Omental fat pad (tissue), 4 donors: ENCODE data around the gene UGT1A5. TPM values are rescaled to one million over a fixed set of nuclear protein-coding genes. Genes with fewer than 3 reads are reported as not detected.
"Not testable (repeated sequence)": the region's sequence is repeated elsewhere in the genome, so short reads cannot be mapped to it uniquely, and the experiment has no call there.

Experiments used
- ATAC-seq: fragments of 150-250 bp; one replicate; pipeline ENCODE4 v1.9.1; 2016; ENCODE audit warnings: mild to moderate bottlenecking, moderate library complexity; ENCODE audit not compliant: low FRiP score
- DNase-seq: peaks from one replicate; pipeline ENCODE4 v3.0.0-alpha.2; 2019; ENCODE audit warnings: low spot score
- CTCF ChIP-seq, 3 donors: fragments of 450-650 bp; IDR thresholded peaks; one replicate each; pipeline ENCODE4 v1.5.1; 2016 to 2017; ENCODE audit warnings: antibody characterized with exemption in 3 of 3, mild to moderate bottlenecking in 3 of 3, moderate library complexity in 2 of 3
- total RNA-seq, 4 donors: library from RNA; depleted of rRNA; stranded (reverse); fragments of >200 nt; gene quantifications; one replicate each; pipeline ENCODE4 v1.1.0, GENCODE V29; 2016

UGT1A5 gene
- total RNA-seq, 4 donors from 2014 or later, result not detected

DNA sequence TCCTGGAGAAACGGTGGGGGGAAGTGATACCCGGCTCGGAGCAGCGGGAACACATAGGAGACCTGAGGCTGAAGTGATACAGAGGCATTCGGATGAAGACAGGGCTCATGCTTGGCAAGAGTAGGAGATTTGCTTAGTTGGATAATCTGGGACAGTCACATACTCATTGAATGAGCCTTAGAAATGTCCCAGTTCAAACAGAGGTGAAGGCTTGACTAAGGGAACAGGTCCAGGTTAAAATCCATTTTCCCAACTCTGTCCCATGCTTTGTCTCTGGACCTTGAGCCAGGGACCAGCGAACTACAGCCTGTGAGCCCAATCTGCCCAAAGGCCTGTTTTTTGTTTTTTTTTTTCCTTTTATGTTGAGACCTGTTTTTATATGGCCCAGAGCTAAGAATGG lies 18.7 kb upstream of the UGT1A5 start:
- no peak for ATAC-seq
- TF ChIP-seq CTCF (IDR thresholded peaks at IDR 0.05), result no peak
- DNase-seq, result no peak

DNA sequence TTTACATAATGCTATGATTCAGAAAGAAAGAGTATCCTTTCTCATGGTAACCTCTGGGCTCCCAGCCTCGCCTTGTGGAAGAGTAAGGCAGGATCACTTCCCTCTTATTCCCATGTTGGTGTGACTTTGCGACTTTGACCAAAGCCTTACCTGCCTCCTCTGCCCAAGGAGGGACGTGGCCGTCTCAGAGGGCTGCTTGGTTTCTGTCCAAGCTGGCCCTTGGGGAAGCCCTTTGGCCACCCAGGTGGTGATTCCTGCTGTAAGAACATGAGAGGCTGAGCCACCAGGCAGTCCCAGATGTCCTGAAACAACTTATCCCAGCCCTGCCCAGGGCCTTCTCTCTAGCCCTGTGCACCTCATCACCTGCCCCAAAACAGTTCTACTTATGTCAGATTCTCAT lies 14.0 kb upstream of the UGT1A5 start:
- TF ChIP-seq CTCF (IDR thresholded peaks at IDR 0.05), result no peak
- ATAC-seq (no peak), DNase-seq (no peak)

GRCh38 chr2:233699424-233700027 lies 13.2 kb upstream of the UGT1A5 start:
- TF ChIP-seq CTCF (IDR thresholded peaks at IDR 0.05), result no peak
- ATAC-seq (no peak), DNase-seq (no peak)

DNA sequence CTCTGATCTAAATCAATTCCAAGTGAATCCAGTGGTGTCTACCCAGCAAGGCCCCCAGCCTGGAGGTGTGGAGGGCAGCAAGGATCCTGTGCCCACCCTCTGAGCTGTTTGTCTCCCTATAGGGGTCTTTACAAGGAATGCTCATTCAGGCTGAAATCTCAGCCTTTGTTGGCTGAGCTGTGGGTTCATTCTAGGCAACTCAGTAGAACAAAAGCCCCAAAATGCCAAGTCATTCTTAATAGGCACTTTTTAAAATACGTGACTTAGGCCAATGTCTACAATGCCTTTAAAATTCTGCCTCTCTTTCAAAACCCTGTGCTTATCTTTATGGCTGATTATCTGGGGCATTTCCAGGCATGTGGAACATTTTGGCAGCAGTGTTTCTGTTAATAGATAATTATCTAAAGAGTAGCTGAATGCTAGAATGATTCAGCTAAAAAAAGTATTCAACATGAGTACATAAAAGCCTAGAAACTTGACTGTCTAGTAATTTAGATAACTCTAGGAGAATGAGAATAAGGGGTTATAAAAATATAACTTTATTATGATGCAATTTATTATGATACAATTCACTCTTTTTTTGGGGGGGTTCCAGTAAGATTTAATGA lies 12.6 kb upstream of the UGT1A5 start:
- ATAC-seq, result no peak
- TF ChIP-seq CTCF (IDR thresholded peaks at IDR 0.05), result no peak
- no peak for DNase-seq

GRCh38 chr2:233700842-233701241 lies 11.9 kb upstream of the UGT1A5 start:
- ATAC-seq, DNase-seq: not testable (repeated sequence)

DNA sequence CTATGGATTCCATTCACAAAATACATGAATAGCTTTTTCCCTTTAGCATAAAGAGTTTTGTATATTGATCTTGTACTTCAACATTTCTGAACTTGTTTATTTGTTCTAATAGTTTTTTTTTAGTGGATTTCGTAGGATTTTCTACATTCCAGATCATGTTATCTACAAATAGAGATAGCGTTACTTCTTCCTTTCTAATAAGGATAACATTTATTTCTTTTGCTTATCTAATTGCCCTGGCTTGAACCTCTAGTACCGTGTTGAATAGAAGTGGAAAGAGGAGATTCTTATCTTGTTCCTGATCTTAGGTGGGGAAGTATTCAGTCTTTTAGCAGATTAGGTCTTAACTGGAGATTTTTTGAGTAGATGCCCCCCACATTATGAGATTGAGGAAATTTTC lies 10.5 kb upstream of the UGT1A5 start:
- no peak for TF ChIP-seq CTCF (IDR thresholded peaks at IDR 0.05)
- ATAC-seq, result no peak
- no peak for DNase-seq

DNA sequence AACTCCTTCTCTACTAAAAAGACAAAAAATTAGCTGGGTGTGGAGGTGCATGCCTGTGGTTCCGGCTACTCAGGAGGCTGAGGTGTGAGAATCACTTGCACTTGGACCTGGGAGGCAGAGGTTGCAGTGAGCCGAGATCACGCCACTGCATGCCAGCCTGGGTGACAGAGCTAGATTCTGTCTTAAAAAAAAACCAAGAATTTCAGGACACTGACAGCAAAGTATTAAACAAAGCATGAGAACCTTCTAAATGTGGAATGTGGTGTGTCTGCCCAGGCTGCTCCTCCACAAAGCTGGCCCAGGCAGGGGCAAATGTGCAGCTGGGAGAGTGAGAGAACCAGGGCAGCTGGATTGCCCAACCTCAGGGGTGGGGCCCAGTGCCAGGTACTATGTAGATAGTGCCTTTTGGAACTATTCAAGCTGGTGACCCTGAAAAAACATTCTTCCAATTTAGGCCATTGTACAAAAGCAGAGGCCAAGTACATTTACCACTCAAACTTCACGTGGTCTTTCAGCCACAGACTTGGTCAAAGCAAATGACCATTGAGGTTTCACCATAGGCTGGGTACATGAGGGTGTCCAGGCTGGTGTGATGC lies 6.7 kb upstream of the UGT1A5 start:
- TF ChIP-seq CTCF (IDR thresholded peaks at IDR 0.05), result no peak
- ATAC-seq (no peak), DNase-seq (no peak)
